ENCODE results near the gene FAM210B.

The FAM210B gene

DNA sequence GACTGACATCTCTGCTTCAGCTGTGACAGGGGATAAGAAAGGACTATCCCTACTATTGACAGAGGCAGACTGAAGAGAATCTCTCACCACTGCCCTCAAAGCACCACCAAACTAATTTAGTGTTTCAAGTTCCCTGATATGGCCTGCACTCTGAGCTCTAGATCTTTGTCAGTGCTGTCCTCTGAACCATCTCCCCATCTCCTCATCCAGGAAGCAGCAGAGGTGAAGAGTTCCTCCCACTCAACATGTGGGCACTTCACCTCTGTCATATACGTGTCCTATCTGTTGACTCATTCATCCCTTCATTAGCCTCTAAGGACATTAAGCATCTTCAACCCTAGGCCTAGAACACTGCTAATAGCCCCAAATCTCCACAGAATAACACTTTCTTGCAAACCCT lies 14.1 kb downstream of the FAM210B start:
- no peak overlapping the region for H3K27ac ChIP-seq
- TF ChIP-seq, protein P1, sequence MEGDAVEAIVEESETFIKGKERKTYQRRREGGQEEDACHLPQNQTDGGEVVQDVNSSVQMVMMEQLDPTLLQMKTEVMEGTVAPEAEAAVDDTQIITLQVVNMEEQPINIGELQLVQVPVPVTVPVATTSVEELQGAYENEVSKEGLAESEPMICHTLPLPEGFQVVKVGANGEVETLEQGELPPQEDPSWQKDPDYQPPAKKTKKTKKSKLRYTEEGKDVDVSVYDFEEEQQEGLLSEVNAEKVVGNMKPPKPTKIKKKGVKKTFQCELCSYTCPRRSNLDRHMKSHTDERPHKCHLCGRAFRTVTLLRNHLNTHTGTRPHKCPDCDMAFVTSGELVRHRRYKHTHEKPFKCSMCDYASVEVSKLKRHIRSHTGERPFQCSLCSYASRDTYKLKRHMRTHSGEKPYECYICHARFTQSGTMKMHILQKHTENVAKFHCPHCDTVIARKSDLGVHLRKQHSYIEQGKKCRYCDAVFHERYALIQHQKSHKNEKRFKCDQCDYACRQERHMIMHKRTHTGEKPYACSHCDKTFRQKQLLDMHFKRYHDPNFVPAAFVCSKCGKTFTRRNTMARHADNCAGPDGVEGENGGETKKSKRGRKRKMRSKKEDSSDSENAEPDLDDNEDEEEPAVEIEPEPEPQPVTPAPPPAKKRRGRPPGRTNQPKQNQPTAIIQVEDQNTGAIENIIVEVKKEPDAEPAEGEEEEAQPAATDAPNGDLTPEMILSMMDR (IDR thresholded peaks at IDR 0.05) = no peak
- TF ChIP-seq ZFX (IDR thresholded peaks at IDR 0.05; ENCODE audit: borderline replicate concordance) = no peak

DNA sequence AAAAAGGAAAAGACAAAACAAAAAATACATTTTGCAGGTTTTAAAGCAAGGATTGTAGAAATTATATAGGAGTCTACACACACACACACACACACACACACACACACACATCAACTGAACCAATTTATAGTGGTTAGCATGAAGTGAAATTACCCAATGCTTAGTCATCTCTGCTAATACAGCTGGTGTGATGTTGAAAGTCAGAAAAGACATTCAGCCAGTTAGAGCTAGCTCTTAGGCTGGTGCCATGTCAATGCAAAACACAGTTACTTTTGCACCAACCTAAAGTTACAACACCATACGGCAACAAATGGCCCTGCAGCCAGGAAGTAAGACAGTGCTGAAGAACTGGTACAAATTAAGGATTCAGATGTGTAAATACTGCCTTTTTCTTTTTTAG lies 15.2 kb downstream of the FAM210B start:
- TF ChIP-seq ZFX (IDR thresholded peaks at IDR 0.05; ENCODE audit: borderline replicate concordance) = no peak
- TF ChIP-seq, protein P1 (IDR thresholded peaks at IDR 0.05) = no peak
- no peak overlapping the region for H3K27ac ChIP-seq

DNA sequence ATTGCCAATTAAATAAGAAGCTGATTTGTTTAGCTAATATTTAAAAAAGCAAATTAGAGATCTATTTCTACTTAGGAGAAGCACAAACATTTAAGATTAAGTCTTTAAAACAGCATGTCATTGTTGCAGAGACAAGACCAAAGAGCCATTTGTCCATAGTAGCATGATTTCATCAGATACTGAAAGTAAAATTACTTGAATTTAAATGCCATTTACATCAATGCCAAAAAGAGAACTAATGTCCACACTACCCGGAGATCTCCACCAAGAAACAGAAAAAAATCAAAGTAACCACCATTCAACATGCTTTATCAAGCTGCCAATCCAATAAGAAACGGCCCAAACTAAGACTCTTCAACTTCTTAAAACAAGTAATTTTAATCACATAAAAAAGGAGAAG lies 17.6 kb downstream of the FAM210B start:
- no peak overlapping the region for H3K27ac ChIP-seq
- TF ChIP-seq, protein P1 (IDR thresholded peaks at IDR 0.05) = no peak
- no peak for TF ChIP-seq ZFX (IDR thresholded peaks at IDR 0.05; ENCODE audit: borderline replicate concordance)

DNA sequence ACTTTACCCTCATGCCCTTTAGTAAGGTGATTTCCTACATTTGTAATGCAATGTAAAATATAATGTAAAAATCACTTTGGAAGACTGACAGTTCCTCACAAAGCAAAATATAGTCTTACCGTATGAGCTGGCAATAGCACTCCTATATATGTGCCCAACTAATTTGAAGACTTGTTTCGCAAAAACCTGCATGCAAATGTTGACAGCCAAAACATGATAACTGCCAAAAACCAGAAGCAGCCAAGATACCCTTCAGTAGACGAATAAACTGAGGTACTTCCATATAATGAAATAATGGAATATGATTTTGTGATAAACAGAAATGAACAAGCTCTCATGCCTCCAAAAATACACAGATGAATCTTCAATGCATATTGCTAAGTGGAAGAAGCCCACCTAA lies 19.6 kb downstream of the FAM210B start:
- no peak for TF ChIP-seq ZFX (IDR thresholded peaks at IDR 0.05; ENCODE audit: borderline replicate concordance)
- TF ChIP-seq, protein P1 (IDR thresholded peaks at IDR 0.05) = no peak
- no peak overlapping the region for H3K27ac ChIP-seq

DNA sequence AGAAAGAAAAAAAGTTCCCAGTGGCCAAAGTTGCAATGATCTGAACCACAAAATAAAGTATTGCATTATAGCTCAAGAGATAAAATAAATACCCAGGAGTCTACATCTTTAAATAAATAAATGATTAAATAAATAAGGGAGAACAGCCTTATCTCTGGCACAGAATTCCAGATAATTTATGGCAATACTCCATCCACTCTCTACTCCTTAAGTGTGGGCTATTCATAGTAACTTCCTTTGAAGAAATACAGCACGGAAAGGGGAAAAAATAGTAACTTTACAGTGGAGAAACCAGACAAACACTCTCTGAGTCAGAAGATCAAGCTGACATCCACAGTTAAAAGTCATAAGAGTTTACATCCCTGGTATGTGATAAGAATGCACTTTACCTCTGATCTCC lies 21.6 kb downstream of the FAM210B start:
- TF ChIP-seq, protein P1 (IDR thresholded peaks at IDR 0.05) = no peak
- no peak for TF ChIP-seq ZFX (IDR thresholded peaks at IDR 0.05; ENCODE audit: borderline replicate concordance)
- H3K27ac ChIP-seq = no peak overlapping the region

DNA sequence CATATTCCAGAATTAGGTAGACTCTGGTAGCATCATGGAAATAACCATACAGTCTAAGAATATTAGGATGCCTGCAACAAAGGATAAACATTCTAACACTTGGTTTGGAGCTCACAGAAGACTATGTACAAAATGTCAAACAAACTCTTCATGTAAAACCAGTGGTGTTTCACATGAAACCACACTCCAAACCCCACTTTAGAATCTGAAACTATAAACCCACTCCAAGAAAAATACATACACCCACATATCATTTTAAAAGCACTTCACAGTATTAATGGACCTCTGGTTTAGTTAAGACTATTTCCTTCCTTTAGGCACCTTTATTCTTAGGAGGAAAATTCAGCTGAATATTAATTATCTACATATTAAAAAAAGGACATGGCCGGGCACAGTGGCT lies 22.7 kb downstream of the FAM210B start:
- H3K27ac ChIP-seq = no peak overlapping the region
- TF ChIP-seq, protein P1 (IDR thresholded peaks at IDR 0.05) = no peak
- no peak for TF ChIP-seq ZFX (IDR thresholded peaks at IDR 0.05; ENCODE audit: borderline replicate concordance)

DNA sequence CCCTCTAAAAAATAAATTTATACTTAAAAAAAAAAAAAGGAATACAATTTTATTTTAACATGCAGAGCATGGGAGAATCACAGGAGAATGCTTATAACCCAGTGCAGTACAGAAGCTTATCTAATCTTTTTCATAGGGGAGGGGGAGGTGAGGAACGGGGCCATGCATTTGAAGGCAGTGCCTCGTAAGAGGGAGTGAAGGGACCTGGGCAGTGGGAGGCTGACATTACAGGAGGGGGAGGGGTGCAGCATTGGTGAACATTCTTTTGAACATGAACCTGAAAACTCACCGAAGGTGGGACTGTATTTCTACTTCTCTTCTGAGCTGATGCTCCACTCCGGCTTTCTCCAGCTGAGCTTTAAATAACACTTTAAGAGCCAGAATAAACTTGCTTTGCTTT lies 23.9 kb downstream of the FAM210B start:
- TF ChIP-seq ZFX (IDR thresholded peaks at IDR 0.05; ENCODE audit: borderline replicate concordance) = no peak
- TF ChIP-seq, protein P1 (IDR thresholded peaks at IDR 0.05) = no peak
- no peak overlapping the region for H3K27ac ChIP-seq
